Naive thymus-derived CD4-positive, alpha-beta T cell (primary cell): ENCODE data around the gene AKR1B15. TPM values are rescaled to one million over a fixed set of nuclear protein-coding genes. Genes with fewer than 3 reads are reported as not detected.

Source experiments
- ATAC-seq: fragments of 150-1000 bp; cut with Tn5 transposase; 2 replicates; pipeline ENCODE4 v1.10.0; 2021; ENCODE audit warnings: mild to moderate bottlenecking, moderate library complexity
- CTCF ChIA-PET: fragments of 350-600 bp; sonication (Branson Sonifier 250); formaldehyde crosslinking; loops from one replicate; lab custom pipeline; 2021; ENCODE audit warnings: antibody characterized with exemption; lab: Charles Lee
- POLR2A ChIA-PET: fragments of 350-600 bp; sonication (Branson Sonifier 250); formaldehyde crosslinking; loops from one replicate; lab custom pipeline; 2021; ENCODE audit warnings: antibody characterized with exemption, inconsistent platforms; lab: Charles Lee
- DNase-seq, 9 donors: peaks; one replicate each; pipeline versions ENCODE4 v3.0.0 to v3.0.0-alpha.2; 2020 to 2022; ENCODE audit warnings: mixed read lengths in 1 of 9
- H3K27ac ChIP-seq: one replicate; pipeline ENCODE4 v1.7.0; 2013; ENCODE audit warnings: mild to moderate bottlenecking, low read depth, low read length, moderate library complexity
- H3K27me3 ChIP-seq, 2 donors: one replicate each; pipeline ENCODE4 v1.7.0; 2013; ENCODE audit warnings: low read length in 2 of 2, mild to moderate bottlenecking in 2 of 2, moderate library complexity in 2 of 2; ENCODE audit not compliant: control insufficient read depth in 2 of 2, insufficient read depth in 2 of 2
- H3K36me3 ChIP-seq, 3 experiments: 1 replicate in 2 of 3; 2 replicates in 1 of 3; pipeline ENCODE4 v1.7.0; 2013; ENCODE audit warnings: low read length in 3 of 3, mild to moderate bottlenecking in 3 of 3, moderate library complexity in 1 of 3; ENCODE audit not compliant: insufficient read depth in 3 of 3, control insufficient read depth in 2 of 3
- H3K4me1 ChIP-seq, 2 donors: one replicate each; pipeline ENCODE4 v1.7.0; 2013; ENCODE audit warnings: low read length in 2 of 2, mild to moderate bottlenecking in 2 of 2, moderate library complexity in 1 of 2; ENCODE audit not compliant: control insufficient read depth in 2 of 2, insufficient read depth in 2 of 2
- H3K4me3 ChIP-seq: 2 replicates; pipeline ENCODE4 v1.7.0; 2013; ENCODE audit warnings: mild to moderate bottlenecking, low read length
- H3K9me3 ChIP-seq, 3 experiments: 1 replicate in 2 of 3; 2 replicates in 1 of 3; pipeline ENCODE4 v1.7.0; 2013; ENCODE audit warnings: low read length in 3 of 3; ENCODE audit not compliant: control insufficient read depth in 2 of 3
- H3K27ac Mint-ChIP-seq, 9 donors: one replicate each; pipeline ENCODE4 v1.8.0; 2020 to 2022; ENCODE audit warnings: mixed read lengths in 9 of 9, mild to moderate bottlenecking in 8 of 9, moderate library complexity in 5 of 9, inconsistent platforms in 2 of 9
- H3K27me3 Mint-ChIP-seq, 5 donors: one replicate each; pipeline ENCODE4 v1.8.0; 2021 to 2022; ENCODE audit warnings: mixed read lengths in 5 of 5, mild to moderate bottlenecking in 1 of 5
- H3K36me3 Mint-ChIP-seq, 5 donors: one replicate each; pipeline ENCODE4 v1.8.0; 2020 to 2022; ENCODE audit warnings: mixed read lengths in 5 of 5, mild to moderate bottlenecking in 3 of 5, inconsistent platforms in 1 of 5
- H3K4me1 Mint-ChIP-seq, 7 donors: one replicate each; pipeline ENCODE4 v1.8.0; 2020 to 2022; ENCODE audit warnings: mixed read lengths in 7 of 7, mild to moderate bottlenecking in 3 of 7, inconsistent platforms in 1 of 7
- H3K4me3 Mint-ChIP-seq, 10 donors: one replicate each; pipeline ENCODE4 v1.8.0; 2020 to 2022; ENCODE audit warnings: mild to moderate bottlenecking in 10 of 10, mixed read lengths in 10 of 10, moderate library complexity in 6 of 10, inconsistent platforms in 2 of 10
- H3K9me3 Mint-ChIP-seq, 11 donors: one replicate each; pipeline ENCODE4 v1.8.0; 2020 to 2022; ENCODE audit warnings: mixed read lengths in 11 of 11, mild to moderate bottlenecking in 4 of 11, inconsistent platforms in 1 of 11, moderate library complexity in 1 of 11
- intact Hi-C, 2 donors: fragments of 100-400 bp; cut with micrococcal nuclease; formaldehyde crosslinking; loops; one replicate each; pipeline ENCODE4 v1.15.1; 2023
- polyA plus RNA-seq, 2 donors: library from polyadenylated mRNA; unstranded; fragments of 300-500 nt; fragmentation: Illumina TruSeq; gene quantifications; one replicate each; pipeline ENCODE4 v1.2.3, GENCODE V29; 2021
- total RNA-seq, 6 experiments: library from RNA in 5 of 6; stranded (reverse) in 5 of 6; gene quantifications; 1 replicate in 5 of 6; 2 replicates in 1 of 6; pipeline ENCODE4 v1.2.3 and lab custom pipeline; 2021 to 2026

The AKR1B15 gene
- total and polyA plus RNA-seq, 7 experiments from 2014 or later, result not detected

- ATAC-seq, result no peak
- Mint-ChIP-seq H3K9me3 (peaks cover 0 to 4% (median 0%) of the 10 kb centered on the region in 11 donors), H3K4me3 (no peak overlapping the region), H3K27me3 (peaks cover 12 to 38% (median 35%) of the 10 kb centered on the region in 5 donors), H3K4me1 (peaks cover 0 to 4% (median 0%) of the 10 kb centered on the region in 7 donors), H3K27ac (no peak overlapping the region), H3K36me3 (peaks cover 0 to 5% (median 0%) of the 10 kb centered on the region in 5 donors)
- no peaks in the 10 kb centered on the region for H3K36me3 ChIP-seq
- DNase-seq, result no peak
- H3K4me3 ChIP-seq, result no peak overlapping the region
- no peak overlapping the region for H3K27ac ChIP-seq
- POLR2A ChIA-PET, result no interaction called here
- CTCF ChIA-PET, result interaction anchor here (1.3 to 2.7 kb wide), 3 partner anchors 9 to 12 kb away, joined by 5 to 14 read pairs (median 7); no protein-coding TSS in a partner anchor
- no peaks in the 10 kb centered on the region for H3K4me1 ChIP-seq
- peaks cover 0 to 4% of the 10 kb centered on the region in 2 donors for H3K27me3 ChIP-seq
- H3K9me3 ChIP-seq, result no peaks in the 10 kb centered on the region
- intact Hi-C loops, result no loop called here
These were observed 70.0 kb downstream of the AKR1B15 start for GRCh38 chr7:134618756-134619530.

- H3K27me3 Mint-ChIP-seq, result peaks cover 12 to 40% (median 38%) of the 10 kb centered on the region in 5 donors
- ChIA-PET CTCF (interaction anchor here (1.3 to 2.7 kb wide), 3 partner anchors 9 to 11 kb away, joined by 5 to 14 read pairs (median 7); no protein-coding TSS in a partner anchor), POLR2A (no interaction called here)
- ATAC-seq (no peak), DNase-seq (no peak)
- H3K36me3 Mint-ChIP-seq, result peaks cover 0 to 5% (median 0%) of the 10 kb centered on the region in 5 donors
- intact Hi-C loops, result no loop called here
- Histone ChIP-seq H3K4me1 (no peaks in the 10 kb centered on the region), H3K9me3 (no peaks in the 10 kb centered on the region), H3K4me3 (no peak overlapping the region), H3K36me3 (no peaks in the 10 kb centered on the region), H3K27me3 (peaks cover 0 to 4% of the 10 kb centered on the region in 2 donors), H3K27ac (no peak overlapping the region)
- peaks cover 0 to 4% (median 0%) of the 10 kb centered on the region in 11 donors for H3K9me3 Mint-ChIP-seq
- no peak overlapping the region for H3K4me3 Mint-ChIP-seq
- H3K27ac Mint-ChIP-seq, result no peak overlapping the region
- H3K4me1 Mint-ChIP-seq, result no peaks in the 10 kb centered on the region
These were observed 70.9 kb downstream of the AKR1B15 start for GRCh38 chr7:134619627-134620331.

- Mint-ChIP-seq H3K9me3 (no peaks in the 10 kb centered on the region), H3K27ac (no peak overlapping the region), H3K36me3 (no peaks in the 10 kb centered on the region), H3K4me1 (no peaks in the 10 kb centered on the region), H3K27me3 (peaks cover 0 to 54% (median 47%) of the 10 kb centered on the region in 5 donors), H3K4me3 (no peak overlapping the region)
- DNase-seq (no peak), ATAC-seq (no peak)
- no peak overlapping the region for H3K27ac ChIP-seq
- H3K4me1 ChIP-seq, result no peaks in the 10 kb centered on the region
- intact Hi-C loops, result no loop called here
- POLR2A ChIA-PET, result no interaction called here
- H3K9me3 ChIP-seq, result no peaks in the 10 kb centered on the region
- CTCF ChIA-PET, result no interaction called here
- H3K27me3 ChIP-seq, result peaks cover 0 to 4% of the 10 kb centered on the region in 2 donors
- no peak overlapping the region for H3K4me3 ChIP-seq
- H3K36me3 ChIP-seq, result no peaks in the 10 kb centered on the region
These were observed 73.5 kb downstream of the AKR1B15 start for GRCh38 chr7:134622303-134622995.

- no peaks in the 10 kb centered on the region for H3K36me3 Mint-ChIP-seq
- H3K4me1 Mint-ChIP-seq, result no peaks in the 10 kb centered on the region
- ATAC-seq (no peak), DNase-seq (no peak)
- intact Hi-C loops, result no loop called here
- Histone ChIP-seq H3K4me1 (no peaks in the 10 kb centered on the region), H3K27ac (no peak overlapping the region), H3K9me3 (no peaks in the 10 kb centered on the region), H3K36me3 (no peaks in the 10 kb centered on the region), H3K4me3 (no peak overlapping the region), H3K27me3 (peaks cover 0 to 4% of the 10 kb centered on the region in 2 donors)
- CTCF ChIA-PET, result interaction anchor here (1.1 kb wide), 1 partner anchor 11 kb away, joined by 3 read pairs; no protein-coding TSS in a partner anchor
- no peak overlapping the region for H3K27ac Mint-ChIP-seq
- H3K27me3 Mint-ChIP-seq, result peaks cover 5 to 56% (median 49%) of the 10 kb centered on the region in 5 donors
- POLR2A ChIA-PET, result no interaction called here
- no peaks in the 10 kb centered on the region for H3K9me3 Mint-ChIP-seq
- H3K4me3 Mint-ChIP-seq, result no peak overlapping the region
These were observed 74.3 kb downstream of the AKR1B15 start for GRCh38 chr7:134623193-134623592.

GRCh38 chr7:134625550-134625949, 76.6 kb downstream of the AKR1B15 start:
- no peaks in the 10 kb centered on the region for H3K9me3 ChIP-seq
- H3K36me3 ChIP-seq, result no peaks in the 10 kb centered on the region
- H3K27me3 Mint-ChIP-seq, result peaks cover 20 to 68% (median 49%) of the 10 kb centered on the region in 5 donors
- H3K4me1 Mint-ChIP-seq, result no peaks in the 10 kb centered on the region
- ChIA-PET CTCF (no interaction called here), POLR2A (interaction anchor here (0.6 kb wide), 1 partner anchor 14 kb away, joined by 3 read pairs; no protein-coding TSS in a partner anchor)
- DNase-seq (no peak), ATAC-seq (no peak)
- no peaks in the 10 kb centered on the region for H3K9me3 Mint-ChIP-seq
- H3K36me3 Mint-ChIP-seq, result no peaks in the 10 kb centered on the region
- no peak overlapping the region for H3K27ac ChIP-seq
- no peak overlapping the region for H3K4me3 ChIP-seq
- no peak overlapping the region for H3K27ac Mint-ChIP-seq
- intact Hi-C loops, result no loop called here
- H3K4me1 ChIP-seq, result no peaks in the 10 kb centered on the region
- peaks cover 4 to 5% of the 10 kb centered on the region in 2 donors for H3K27me3 ChIP-seq
- H3K4me3 Mint-ChIP-seq, result no peak overlapping the region

GRCh38 chr7:134627109-134627774, 78.3 kb downstream of the AKR1B15 start:
- Mint-ChIP-seq H3K4me3 (no peak overlapping the region), H3K4me1 (peaks cover 0 to 2% (median 0%) of the 10 kb centered on the region in 7 donors), H3K27ac (no peak overlapping the region), H3K9me3 (no peaks in the 10 kb centered on the region), H3K27me3 (peaks cover 20 to 62% (median 45%) of the 10 kb centered on the region in 5 donors), H3K36me3 (no peaks in the 10 kb centered on the region)
- Histone ChIP-seq H3K4me3 (no peak overlapping the region), H3K27me3 (peaks cover 4 to 5% of the 10 kb centered on the region in 2 donors), H3K27ac (no peak overlapping the region), H3K4me1 (no peaks in the 10 kb centered on the region), H3K36me3 (no peaks in the 10 kb centered on the region), H3K9me3 (no peaks in the 10 kb centered on the region)
- intact Hi-C loops, result no loop called here
- DNase-seq (no peak), ATAC-seq (no peak)
- ChIA-PET POLR2A (no interaction called here), CTCF (no interaction called here)
